Measurements from ENCODE around the gene LTBP1.

GRCh38 chr2:33373986-33374385 lies 427.2 kb downstream of the LTBP1 start:
- TF ChIP-seq EZH2 (IDR thresholded peaks at IDR 0.05; ENCODE audit: low read depth): no peak
- TF ChIP-seq CTCF (conservative IDR thresholded peaks at IDR 0.05): no peak
